22Rv1 (cell line): ENCODE measurements around the gene JAKMIP2.

ENCODE experiments used
- H3K27ac ChIP-seq: fragments of 450-650 bp; 2 replicates; pipeline ENCODE4 v1.5.1; 2017
- CTCF ChIP-seq: fragments of 450-650 bp; IDR thresholded peaks from 2 replicates; pipeline ENCODE4 v1.5.1; 2017; ENCODE audit warnings: mild to moderate bottlenecking
- ZFX ChIP-seq: fragments of 450-650 bp; IDR thresholded peaks from 2 replicates; pipeline ENCODE4 v1.6.1; 2017; ENCODE audit warnings: antibody characterized with exemption, borderline replicate concordance

JAKMIP2 gene

GRCh38 chr5:147732291-147732883 lies 50.1 kb downstream of the JAKMIP2 start:
- TF ChIP-seq ZFX = no peak
- TF ChIP-seq CTCF = no peak
- H3K27ac ChIP-seq = no peak overlapping the region

DNA sequence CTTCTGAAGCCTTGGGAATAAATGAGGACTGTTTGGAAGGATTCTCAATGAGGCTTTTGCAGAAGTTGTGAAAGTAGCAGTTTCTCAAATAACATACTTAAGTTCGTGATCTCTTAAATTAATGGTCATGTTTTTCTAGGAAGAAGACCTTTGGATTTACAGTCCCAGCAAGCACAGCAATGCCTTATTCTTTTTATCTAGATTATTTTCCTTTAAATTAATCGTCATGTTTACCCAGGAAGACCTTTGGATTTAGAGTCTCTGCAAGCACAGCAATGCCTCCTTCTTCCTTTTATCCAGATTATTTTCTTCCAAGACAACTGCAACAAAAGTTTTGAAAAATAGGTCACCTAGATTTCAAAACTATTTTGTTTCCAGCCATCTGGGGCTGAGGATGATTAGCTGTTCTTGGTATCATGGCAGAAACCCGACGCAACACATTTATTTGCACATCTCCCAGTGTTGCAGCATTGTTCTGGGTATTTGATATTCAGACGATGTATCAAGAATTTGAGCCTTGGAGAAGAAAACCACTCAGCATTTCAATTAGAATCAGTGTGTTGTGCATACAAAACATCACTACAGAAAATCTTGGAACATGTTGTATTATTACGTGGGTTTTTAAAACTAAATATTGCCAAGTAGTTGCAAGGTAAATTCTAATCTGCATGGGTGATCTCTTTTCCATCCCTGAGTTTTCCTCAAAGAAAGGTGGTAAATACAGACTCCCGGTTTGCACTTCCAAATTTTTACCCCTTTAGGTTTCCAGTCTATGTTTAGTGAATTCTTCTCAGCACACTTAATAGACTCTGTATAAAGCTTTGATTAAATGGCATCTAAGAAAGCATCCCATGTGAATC lies 50.9 kb downstream of the JAKMIP2 start:
- TF ChIP-seq ZFX (no peak), CTCF (no peak)
- no peak overlapping the region for H3K27ac ChIP-seq

GRCh38 chr5:147727200-147727599 lies 55.3 kb downstream of the JAKMIP2 start:
- TF ChIP-seq ZFX (no peak), CTCF (no peak)

DNA sequence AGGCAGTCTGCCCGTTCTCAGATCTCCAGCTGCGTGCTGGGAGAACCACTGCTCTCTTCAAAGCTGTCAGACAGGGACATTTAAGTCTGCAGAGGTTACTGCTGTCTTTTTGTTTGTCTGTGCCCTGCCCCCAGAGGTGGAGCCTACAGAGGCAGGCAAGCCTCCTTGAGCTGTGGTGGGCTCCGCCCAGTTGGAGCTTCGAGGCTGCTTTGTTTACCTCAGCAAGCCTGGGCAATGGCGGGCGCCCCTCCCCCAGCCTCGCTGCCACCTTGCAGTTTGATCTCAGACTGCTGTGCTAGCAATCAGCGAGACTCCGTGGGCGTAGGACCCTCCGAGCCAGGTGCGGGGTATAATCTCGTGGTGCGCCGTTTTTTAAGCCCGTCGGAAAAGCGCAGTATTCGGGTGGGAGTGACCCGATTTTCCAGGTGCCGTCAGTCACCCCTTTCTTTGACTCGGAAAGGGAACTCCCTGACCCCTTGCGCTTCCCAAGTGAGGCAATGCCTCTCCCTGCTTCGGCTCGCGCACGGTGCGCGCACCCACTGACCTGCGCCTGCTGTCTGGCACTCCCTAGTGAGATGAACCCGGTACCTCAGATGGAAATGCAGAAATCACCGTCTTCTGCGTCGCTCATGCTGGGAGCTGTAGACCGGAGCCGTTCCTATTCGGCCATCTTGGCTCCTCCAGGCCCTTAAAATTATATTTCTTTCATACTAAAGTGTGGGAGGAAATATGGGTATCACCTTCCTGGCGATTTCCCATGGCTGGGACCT lies 61.2 kb downstream of the JAKMIP2 start:
- peak overlapping the region; percentile 50 for H3K27ac ChIP-seq

More at GRCh38 chr5:147727200-147727599, 55.3 kb downstream of the JAKMIP2 start:
- no peak overlapping the region for H3K27ac ChIP-seq

DNA sequence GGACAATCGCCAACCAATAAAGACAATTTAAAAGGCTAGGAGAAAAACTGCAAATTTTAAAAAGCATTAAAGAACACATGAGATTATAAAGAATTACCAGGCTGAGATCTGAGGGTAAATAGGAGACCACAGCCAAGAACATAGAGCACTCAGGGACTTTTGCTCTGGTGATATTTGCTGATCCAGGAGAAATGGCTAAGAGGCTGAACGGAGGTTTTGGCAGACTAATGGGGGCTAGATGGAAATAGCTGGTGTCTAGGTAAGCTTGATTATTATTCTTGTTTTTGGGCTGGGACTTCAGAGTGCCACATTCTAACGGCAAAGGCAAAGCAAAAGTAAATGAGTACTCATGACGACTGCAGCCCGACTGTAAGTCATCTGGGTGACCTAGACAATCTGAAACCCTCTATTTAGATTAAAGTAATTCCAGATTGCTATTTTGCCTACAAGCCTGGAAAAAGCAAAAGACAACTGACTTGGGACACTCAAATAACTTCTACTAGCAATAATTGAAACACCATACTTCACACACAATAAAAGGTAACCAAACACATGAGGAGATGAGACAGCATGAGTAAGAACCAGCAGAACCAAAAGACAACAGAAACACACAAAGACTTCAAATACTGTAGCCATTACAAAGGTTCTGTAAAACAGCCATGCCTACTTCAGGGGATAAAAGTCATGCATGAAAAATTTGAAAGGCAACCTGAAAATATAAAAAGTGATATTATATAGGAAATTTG lies 68.8 kb downstream of the JAKMIP2 start:
- TF ChIP-seq ZFX = no peak
- TF ChIP-seq CTCF = no peak
- no peak overlapping the region for H3K27ac ChIP-seq

DNA sequence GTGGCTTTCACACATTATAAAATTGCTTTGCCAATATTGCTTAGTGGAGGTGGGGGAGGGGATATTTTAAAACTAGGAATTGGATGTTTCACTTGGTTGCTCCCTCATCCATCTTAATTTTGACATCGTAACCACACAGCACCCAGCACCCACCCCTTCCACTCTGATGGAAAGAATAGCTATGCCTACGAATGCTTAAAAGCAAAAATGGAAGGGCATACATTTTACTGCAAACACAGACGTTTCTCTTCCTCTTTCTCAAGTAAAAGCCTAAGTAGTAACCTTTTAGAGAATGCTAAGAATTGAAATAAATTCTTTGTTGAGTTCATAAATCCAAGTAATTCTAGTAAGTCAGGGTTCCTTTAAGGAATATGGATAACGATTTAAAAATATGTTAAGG lies 69.9 kb downstream of the JAKMIP2 start:
- TF ChIP-seq CTCF (no peak), ZFX (no peak)
- no peak overlapping the region for H3K27ac ChIP-seq

GRCh38 chr5:147712019-147712418 lies 70.5 kb downstream of the JAKMIP2 start:
- TF ChIP-seq CTCF (no peak), ZFX (no peak)
- H3K27ac ChIP-seq = no peak overlapping the region
